ENCODE data around the gene ENSA.
"Not testable (repeated sequence)": the region's sequence is repeated elsewhere in the genome, so short reads cannot be mapped to it uniquely, and the experiment has no call there.

The ENSA gene

DNA sequence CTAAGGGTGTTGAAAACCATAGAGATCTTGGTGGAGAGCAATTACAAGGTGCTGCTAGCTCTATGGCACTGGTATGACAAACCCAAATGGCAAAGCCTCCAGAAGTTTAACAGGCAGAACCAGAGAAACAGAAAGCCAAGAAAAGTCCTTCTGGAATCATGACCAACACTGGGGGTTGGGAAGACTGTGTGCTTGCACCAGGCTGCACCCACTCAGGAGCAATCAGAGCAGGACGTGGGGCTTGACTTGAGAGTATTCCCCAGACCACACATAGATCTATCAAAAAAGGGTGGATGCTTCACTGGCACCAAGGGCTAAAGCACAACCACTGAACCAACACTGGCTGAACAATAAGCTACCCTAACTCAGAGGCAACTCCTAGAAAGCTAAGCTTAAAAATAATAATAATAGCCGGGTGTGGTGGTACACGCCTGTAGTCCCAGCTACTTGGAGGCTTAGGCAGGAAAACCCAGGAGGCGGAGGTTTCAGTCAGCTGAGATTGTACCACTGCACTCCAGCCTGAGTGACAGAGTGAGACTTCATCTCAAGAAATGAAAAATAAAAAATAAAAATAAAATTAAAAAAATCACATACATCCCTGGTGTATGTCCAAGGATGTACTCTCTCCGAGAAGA, 20.1 kb upstream of the ENSA start:
- WGBS, 2 experiments = 91 to 100% methylated on average over 5 of the region's 5 CpGs
- H3K27ac ChIP-seq (ENCODE audit: insufficient read depth, low read depth, low read length, poor library complexity, severe bottlenecking) = no peak overlapping the region
- peaks cover 8% of the 10 kb centered on the region for H3K36me3 ChIP-seq (ENCODE audit: control insufficient read depth, insufficient read depth, low read length)

GRCh38 chr1:150642296-150642695, 12.9 kb upstream of the ENSA start:
- 88 to 90% methylated on average over 4 of the region's 4 CpGs for WGBS, 2 experiments
- H3K4me3 ChIP-seq (ENCODE audit: insufficient read depth, low read depth, low read length) = no peak overlapping the region
- H3K27me3 ChIP-seq (ENCODE audit: control insufficient read depth, insufficient read depth, low read length, poor library complexity, severe bottlenecking) = no peaks in the 10 kb centered on the region
- H3K36me3 ChIP-seq (ENCODE audit: control insufficient read depth, insufficient read depth, low read length) = peaks cover under 1% of the 10 kb centered on the region
- H3K4me1 ChIP-seq (ENCODE audit: control insufficient read depth, insufficient read depth, low read length) = peaks cover 4% of the 10 kb centered on the region
- H3K9me3 ChIP-seq (ENCODE audit: control insufficient read depth, low read length) = no peaks in the 10 kb centered on the region
- no peak overlapping the region for H3K27ac ChIP-seq (ENCODE audit: insufficient read depth, low read depth, low read length, poor library complexity, severe bottlenecking)

More for the DNA sequence above, 20.1 kb upstream of the ENSA start:
- Histone ChIP-seq H3K4me3 (ENCODE audit: insufficient read depth, low read depth, low read length) (no peak overlapping the region), H3K27me3 (ENCODE audit: control insufficient read depth, insufficient read depth, low read length, poor library complexity, severe bottlenecking) (no peaks in the 10 kb centered on the region), H3K4me1 (ENCODE audit: control insufficient read depth, insufficient read depth, low read length) (no peaks in the 10 kb centered on the region), H3K9me3 (ENCODE audit: control insufficient read depth, low read length) (no peaks in the 10 kb centered on the region)

- H3K36me3 ChIP-seq (ENCODE audit: control insufficient read depth, insufficient read depth, low read length); H3K9me3 ChIP-seq (ENCODE audit: control insufficient read depth, low read length); H3K27me3 ChIP-seq (ENCODE audit: control insufficient read depth, insufficient read depth, low read length, poor library complexity, severe bottlenecking); H3K4me1 ChIP-seq (ENCODE audit: control insufficient read depth, insufficient read depth, low read length); H3K4me3 ChIP-seq (ENCODE audit: insufficient read depth, low read depth, low read length); H3K27ac ChIP-seq (ENCODE audit: insufficient read depth, low read depth, low read length, poor library complexity, severe bottlenecking): not testable (repeated sequence)
- WGBS, 2 experiments = 49 to 57% methylated on average over 5 to 6 of the region's 9 CpGs
These were observed 11.9 kb upstream of the ENSA start for GRCh38 chr1:150641126-150641815.

DNA sequence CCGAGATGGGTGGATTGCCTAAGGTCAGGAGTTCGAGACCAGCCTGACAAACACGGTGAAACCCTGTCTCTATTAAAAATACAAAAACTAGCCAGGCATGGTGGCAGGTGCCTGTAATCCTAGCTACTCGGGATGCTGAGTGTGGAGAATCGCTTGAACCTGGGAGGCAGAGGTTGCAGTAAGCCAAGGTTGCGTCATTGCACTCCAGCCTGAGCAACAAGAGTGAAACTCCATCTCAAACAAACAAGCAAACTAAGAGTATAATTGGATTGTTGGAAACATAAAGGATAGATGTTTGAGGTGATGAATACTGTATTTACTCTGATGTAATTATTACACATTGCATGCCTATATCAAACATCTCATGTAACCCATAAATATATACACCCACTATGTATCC, 9.0 kb upstream of the ENSA start:
- H3K27ac ChIP-seq (ENCODE audit: insufficient read depth, low read depth, low read length, poor library complexity, severe bottlenecking); H3K27me3 ChIP-seq (ENCODE audit: control insufficient read depth, insufficient read depth, low read length, poor library complexity, severe bottlenecking); H3K9me3 ChIP-seq (ENCODE audit: control insufficient read depth, low read length); H3K36me3 ChIP-seq (ENCODE audit: control insufficient read depth, insufficient read depth, low read length); H3K4me1 ChIP-seq (ENCODE audit: control insufficient read depth, insufficient read depth, low read length); H3K4me3 ChIP-seq (ENCODE audit: insufficient read depth, low read depth, low read length): not testable (repeated sequence)
- WGBS, 2 experiments = 85 to 94% methylated on average over 6 of the region's 6 CpGs

DNA sequence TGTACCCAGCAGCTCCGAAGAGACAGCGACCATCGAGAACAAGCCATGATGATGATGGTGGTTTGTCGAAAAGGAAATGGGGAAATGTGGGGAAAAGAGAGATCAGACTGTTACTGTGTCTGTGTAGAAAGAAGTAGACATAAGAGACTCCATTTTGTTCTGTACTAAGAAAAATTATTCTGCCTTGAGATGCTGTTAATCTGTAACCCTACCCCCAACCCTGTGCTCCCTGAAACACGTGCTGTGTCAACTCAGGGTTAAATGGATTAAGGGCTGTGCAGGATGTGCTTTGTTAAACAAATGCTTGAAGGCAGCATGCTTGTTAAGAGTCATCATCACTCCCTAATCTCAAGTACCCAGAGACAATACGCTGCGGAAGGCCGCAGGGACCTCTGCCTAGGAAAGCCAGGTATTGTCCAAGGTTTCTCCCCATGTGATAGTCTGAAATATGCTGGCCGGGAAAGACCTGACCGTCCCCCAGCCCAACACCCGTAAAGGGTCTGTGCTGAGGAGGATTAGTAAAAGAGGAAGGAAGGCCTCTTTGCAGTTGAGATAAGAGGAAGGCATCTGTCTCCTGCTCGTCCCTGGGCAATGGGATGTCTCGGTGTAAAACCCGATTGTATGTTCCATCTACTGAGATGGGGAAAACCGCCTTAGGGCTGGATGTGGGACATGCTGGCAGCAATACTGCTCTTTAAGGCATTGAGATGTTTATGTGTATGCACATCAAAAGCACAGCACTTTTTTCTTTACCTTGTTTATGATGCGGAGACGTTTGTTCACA, 5.6 kb upstream of the ENSA start:
- H3K9me3 ChIP-seq (ENCODE audit: control insufficient read depth, low read length); H3K27ac ChIP-seq (ENCODE audit: insufficient read depth, low read depth, low read length, poor library complexity, severe bottlenecking); H3K4me1 ChIP-seq (ENCODE audit: control insufficient read depth, insufficient read depth, low read length); H3K4me3 ChIP-seq (ENCODE audit: insufficient read depth, low read depth, low read length); H3K36me3 ChIP-seq (ENCODE audit: control insufficient read depth, insufficient read depth, low read length); H3K27me3 ChIP-seq (ENCODE audit: control insufficient read depth, insufficient read depth, low read length, poor library complexity, severe bottlenecking): not testable (repeated sequence)
- 30 to 34% methylated on average over 14 of the region's 17 CpGs for WGBS, 2 experiments

DNA sequence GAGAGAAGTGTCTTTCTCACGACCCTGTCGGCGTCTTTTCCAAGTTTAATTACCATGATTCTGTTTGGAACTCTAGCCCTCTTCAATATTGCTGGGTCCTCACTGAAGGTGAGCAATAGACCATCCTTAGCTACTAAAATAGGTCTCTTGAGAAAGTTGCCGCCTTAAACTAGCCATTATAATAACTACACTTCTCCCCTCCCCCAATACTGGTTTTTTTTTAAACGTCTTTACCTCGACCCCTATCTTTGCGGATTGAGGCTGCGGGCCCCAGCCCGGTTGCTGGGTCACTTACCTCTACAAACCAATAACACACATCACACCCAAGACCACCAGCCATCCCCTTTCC, 672 bp downstream of the ENSA start:
- WGBS, 2 experiments = 0 to 1% methylated on average over 9 of the region's 9 CpGs
- Histone ChIP-seq H3K36me3 (ENCODE audit: control insufficient read depth, insufficient read depth, low read length) (peaks cover 29% of the 10 kb centered on the region), H3K27ac (ENCODE audit: insufficient read depth, low read depth, low read length, poor library complexity, severe bottlenecking) (peak overlapping the region; percentile 99), H3K4me1 (ENCODE audit: control insufficient read depth, insufficient read depth, low read length) (no peaks in the 10 kb centered on the region), H3K9me3 (ENCODE audit: control insufficient read depth, low read length) (no peaks in the 10 kb centered on the region), H3K4me3 (ENCODE audit: insufficient read depth, low read depth, low read length) (peak overlapping the region; percentile 60), H3K27me3 (ENCODE audit: control insufficient read depth, insufficient read depth, low read length, poor library complexity, severe bottlenecking) (no peaks in the 10 kb centered on the region)

- Histone ChIP-seq H3K27ac (ENCODE audit: insufficient read depth, low read depth, low read length, poor library complexity, severe bottlenecking) (no peak overlapping the region), H3K4me1 (ENCODE audit: control insufficient read depth, insufficient read depth, low read length) (no peaks in the 10 kb centered on the region), H3K9me3 (ENCODE audit: control insufficient read depth, low read length) (no peaks in the 10 kb centered on the region), H3K27me3 (ENCODE audit: control insufficient read depth, insufficient read depth, low read length, poor library complexity, severe bottlenecking) (no peaks in the 10 kb centered on the region), H3K36me3 (ENCODE audit: control insufficient read depth, insufficient read depth, low read length) (peaks cover 33% of the 10 kb centered on the region), H3K4me3 (ENCODE audit: insufficient read depth, low read depth, low read length) (peak overlapping the region; percentile 60)
- 83 to 85% methylated on average over 5 of the region's 5 CpGs for WGBS, 2 experiments
These were observed 1.5 kb downstream of the ENSA start for GRCh38 chr1:150627826-150628410.

GRCh38 chr1:150626150-150626549, 3.3 kb downstream of the ENSA start:
- H3K4me3 ChIP-seq (ENCODE audit: insufficient read depth, low read depth, low read length) = no peak overlapping the region
- H3K36me3 ChIP-seq (ENCODE audit: control insufficient read depth, insufficient read depth, low read length) = peaks cover 36% of the 10 kb centered on the region
- WGBS, 2 experiments = 96 to 98% methylated on average over 2 of the region's 2 CpGs
- H3K9me3 ChIP-seq (ENCODE audit: control insufficient read depth, low read length) = no peaks in the 10 kb centered on the region
- H3K27ac ChIP-seq (ENCODE audit: insufficient read depth, low read depth, low read length, poor library complexity, severe bottlenecking) = no peak overlapping the region
- H3K4me1 ChIP-seq (ENCODE audit: control insufficient read depth, insufficient read depth, low read length) = no peaks in the 10 kb centered on the region
- H3K27me3 ChIP-seq (ENCODE audit: control insufficient read depth, insufficient read depth, low read length, poor library complexity, severe bottlenecking) = no peaks in the 10 kb centered on the region

GRCh38 chr1:150624546-150624945, 4.9 kb downstream of the ENSA start:
- H3K4me1 ChIP-seq (ENCODE audit: control insufficient read depth, insufficient read depth, low read length); H3K4me3 ChIP-seq (ENCODE audit: insufficient read depth, low read depth, low read length); H3K9me3 ChIP-seq (ENCODE audit: control insufficient read depth, low read length); H3K27ac ChIP-seq (ENCODE audit: insufficient read depth, low read depth, low read length, poor library complexity, severe bottlenecking); H3K27me3 ChIP-seq (ENCODE audit: control insufficient read depth, insufficient read depth, low read length, poor library complexity, severe bottlenecking): not testable (repeated sequence)
- H3K36me3 ChIP-seq (ENCODE audit: control insufficient read depth, insufficient read depth, low read length) = peaks cover 46% of the 10 kb centered on the region
- WGBS, 2 experiments = 90 to 94% methylated on average over 1 of the region's 1 CpG

GRCh38 chr1:150624134-150624533, 5.3 kb downstream of the ENSA start:
- H3K4me3 ChIP-seq (ENCODE audit: insufficient read depth, low read depth, low read length); H3K4me1 ChIP-seq (ENCODE audit: control insufficient read depth, insufficient read depth, low read length); H3K27ac ChIP-seq (ENCODE audit: insufficient read depth, low read depth, low read length, poor library complexity, severe bottlenecking); H3K9me3 ChIP-seq (ENCODE audit: control insufficient read depth, low read length); H3K27me3 ChIP-seq (ENCODE audit: control insufficient read depth, insufficient read depth, low read length, poor library complexity, severe bottlenecking): not testable (repeated sequence)
- 100% methylated on average over 1 of the region's 1 CpG for WGBS, 2 experiments
- H3K36me3 ChIP-seq (ENCODE audit: control insufficient read depth, insufficient read depth, low read length) = peaks cover 49% of the 10 kb centered on the region
